ENCODE results near the gene POU5F1.
"Not testable (repeated sequence)": the region's sequence is repeated elsewhere in the genome, so short reads cannot be mapped to it uniquely, and the experiment has no call there.

POU5F1 gene

DNA sequence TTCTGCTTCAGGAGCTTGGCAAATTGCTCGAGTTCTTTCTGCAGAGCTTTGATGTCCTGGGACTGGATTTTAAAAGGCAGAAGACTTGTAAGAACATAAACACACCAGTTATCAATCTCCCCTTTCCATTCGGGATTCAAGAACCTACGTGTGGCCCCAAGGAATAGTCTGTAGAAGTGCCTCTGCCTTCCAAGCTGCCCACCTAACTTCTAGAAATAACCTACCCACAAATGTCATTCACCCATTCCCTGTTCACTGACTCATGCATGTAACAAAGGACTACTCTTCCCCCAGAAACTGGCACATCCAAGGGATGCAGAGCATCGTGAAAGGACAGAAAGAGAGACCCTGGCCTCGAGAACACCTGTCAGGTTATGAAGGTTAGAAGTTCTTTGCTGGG is 4.5 kb downstream of the POU5F1 start:
- DNase-seq, result no peak

DNA sequence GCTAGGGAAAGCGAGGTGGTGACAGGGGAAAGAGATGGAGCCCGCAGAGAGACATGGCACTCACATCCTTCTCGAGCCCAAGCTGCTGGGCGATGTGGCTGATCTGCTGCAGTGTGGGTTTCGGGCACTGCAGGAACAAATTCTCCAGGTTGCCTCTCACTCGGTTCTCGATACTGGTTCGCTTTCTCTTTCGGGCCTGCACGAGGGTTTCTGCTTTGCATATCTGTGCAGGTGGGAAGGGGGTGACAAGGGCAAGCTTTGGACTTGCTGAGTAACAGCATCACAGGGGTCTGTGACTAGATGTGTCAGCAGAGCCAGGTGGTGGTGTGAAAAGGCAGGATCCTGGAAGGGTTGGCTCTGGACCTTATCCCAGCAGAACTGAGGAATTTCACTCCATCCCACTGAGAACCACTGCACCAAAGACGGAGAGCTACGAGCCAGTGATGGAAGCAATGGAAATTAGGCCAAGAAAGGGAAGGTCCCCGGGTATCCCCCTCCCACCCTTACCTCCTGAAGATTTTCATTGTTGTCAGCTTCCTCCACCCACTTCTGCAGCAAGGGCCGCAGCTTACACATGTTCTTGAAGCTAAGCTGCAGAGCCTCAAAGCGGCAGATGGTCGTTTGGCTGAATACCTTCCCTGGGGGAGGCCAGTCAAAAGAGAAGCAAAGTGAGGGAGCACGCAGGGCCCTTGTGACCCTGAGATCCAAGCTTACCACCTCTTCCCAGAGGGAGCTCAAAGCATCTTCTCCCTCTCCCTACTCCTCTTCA is 5.2 kb downstream of the POU5F1 start:
- ATAC-seq, DNase-seq: not testable (repeated sequence)

More for the DNA sequence above, 4.5 kb downstream of the POU5F1 start:
- ATAC-seq, result no peak

DNA sequence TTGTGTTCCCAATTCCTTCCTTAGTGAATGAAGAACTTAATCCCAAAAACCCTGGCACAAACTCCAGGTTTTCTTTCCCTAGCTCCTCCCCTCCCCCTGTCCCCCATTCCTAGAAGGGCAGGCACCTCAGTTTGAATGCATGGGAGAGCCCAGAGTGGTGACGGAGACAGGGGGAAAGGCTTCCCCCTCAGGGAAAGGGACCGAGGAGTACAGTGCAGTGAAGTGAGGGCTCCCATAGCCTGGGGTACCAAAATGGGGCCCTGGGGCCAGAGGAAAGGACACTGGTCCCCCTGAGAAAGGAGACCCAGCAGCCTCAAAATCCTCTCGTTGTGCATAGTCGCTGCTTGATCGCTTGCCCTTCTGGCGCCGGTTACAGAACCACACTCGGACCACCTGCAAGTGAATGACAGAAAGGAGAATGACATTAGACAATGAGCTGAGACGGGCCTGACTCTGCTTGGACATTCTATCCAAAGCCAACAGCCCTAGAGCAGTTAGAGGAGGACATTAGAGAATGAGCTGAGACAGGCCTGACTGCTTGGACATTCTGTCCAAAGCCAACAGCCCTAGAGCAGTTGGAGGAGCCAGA is 5.9 kb downstream of the POU5F1 start:
- not testable (repeated sequence) for DNase-seq, ATAC-seq

DNA sequence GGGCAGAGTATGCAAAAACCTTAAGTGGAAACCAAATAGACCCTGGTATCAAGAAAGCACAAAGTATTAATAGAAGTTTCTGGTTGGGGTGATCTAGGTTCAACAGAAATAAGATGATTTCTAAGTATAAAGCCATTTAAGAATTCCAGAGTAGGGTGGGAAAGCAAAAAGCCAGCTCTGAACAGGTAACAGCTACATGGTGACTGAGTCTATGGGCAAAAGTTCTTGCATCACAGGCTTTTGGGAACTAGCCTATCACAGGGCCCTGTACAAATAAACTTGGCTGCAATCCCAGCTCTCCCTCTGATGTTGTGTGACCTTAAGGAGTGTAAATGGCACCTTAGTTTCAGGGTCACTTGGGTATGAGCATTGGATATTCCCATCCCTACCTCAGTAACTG is 6.6 kb downstream of the POU5F1 start:
- no peak for DNase-seq
- no peak for ATAC-seq

DNA sequence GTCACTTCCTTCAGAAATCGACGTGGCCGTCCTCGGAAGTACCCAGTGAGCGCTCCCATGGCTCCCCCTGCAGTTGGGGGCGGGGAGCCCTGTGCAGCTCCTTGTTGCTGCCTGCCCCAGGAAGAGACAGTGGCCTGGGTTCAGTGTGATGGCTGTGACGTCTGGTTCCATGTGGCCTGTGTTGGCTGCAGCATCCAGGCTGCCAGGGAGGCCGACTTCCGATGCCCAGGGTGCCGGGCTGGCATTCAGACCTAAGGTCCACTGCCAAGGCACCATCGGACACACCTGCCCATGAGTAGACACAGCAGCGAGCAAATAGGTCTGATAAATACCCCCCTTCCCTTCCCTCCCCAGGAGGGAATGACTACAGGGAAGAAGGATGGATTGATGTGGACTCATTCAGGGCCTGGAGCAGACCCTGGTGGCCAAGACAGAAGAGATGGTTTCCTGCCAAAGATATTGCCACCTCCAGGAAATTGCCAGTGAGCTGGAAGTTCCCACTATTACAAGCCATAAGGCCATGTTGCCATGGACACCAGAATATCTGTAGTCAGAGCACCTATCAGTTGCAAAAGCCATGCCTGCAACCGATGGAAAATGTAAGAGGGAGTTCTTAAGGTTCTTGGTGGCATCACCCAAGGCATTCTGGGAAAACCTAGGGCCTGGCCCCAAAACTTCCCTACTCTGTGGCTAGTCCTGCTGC is 7.9 kb downstream of the POU5F1 start:
- no peak for DNase-seq

DNA sequence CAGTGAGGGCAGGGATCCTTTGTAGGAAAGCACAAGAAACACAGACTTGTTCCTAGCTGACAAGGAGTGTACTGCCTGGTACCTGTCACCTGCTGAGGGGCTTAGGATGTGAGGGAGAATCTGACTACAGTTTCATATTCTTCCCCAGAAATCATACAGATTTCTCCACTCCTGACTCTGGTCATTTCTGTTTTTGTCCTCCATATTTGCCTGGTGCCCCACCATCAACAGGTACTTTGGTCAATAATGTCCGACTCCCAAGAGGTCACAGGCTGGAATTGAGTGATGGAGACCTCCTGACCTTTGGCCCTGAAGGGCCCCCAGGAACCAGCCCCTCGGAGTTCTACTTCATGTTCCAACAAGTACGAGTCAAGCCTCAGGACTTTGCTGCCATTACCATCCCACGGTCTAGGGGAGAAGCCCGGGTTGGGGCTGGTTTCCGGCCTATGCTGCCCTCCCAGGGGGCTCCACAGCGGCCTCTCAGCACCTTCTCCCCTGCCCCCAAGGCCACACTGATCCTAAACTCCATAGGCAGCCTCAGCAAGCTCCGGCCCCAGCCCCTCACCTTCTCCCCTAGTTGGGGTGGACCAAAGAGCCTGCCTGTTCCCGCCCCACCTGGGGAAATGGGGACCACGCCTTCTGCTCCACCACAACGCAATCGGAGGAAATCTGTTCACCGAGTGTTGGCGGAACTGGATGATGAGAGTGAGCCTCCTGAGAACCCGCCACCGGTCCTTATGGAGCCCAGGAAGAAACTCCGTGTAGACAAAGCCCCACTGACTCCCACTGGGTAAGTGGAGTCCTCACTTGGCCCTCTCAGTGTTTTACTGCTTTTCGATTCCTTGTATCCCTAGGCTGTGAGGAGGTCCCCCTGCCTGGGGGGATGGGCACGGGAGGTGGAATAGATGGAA is 9.0 kb downstream of the POU5F1 start:
- ATAC-seq (no peak), DNase-seq (no peak)

More for the DNA sequence above, 7.9 kb downstream of the POU5F1 start:
- ATAC-seq, result no peak

DNA sequence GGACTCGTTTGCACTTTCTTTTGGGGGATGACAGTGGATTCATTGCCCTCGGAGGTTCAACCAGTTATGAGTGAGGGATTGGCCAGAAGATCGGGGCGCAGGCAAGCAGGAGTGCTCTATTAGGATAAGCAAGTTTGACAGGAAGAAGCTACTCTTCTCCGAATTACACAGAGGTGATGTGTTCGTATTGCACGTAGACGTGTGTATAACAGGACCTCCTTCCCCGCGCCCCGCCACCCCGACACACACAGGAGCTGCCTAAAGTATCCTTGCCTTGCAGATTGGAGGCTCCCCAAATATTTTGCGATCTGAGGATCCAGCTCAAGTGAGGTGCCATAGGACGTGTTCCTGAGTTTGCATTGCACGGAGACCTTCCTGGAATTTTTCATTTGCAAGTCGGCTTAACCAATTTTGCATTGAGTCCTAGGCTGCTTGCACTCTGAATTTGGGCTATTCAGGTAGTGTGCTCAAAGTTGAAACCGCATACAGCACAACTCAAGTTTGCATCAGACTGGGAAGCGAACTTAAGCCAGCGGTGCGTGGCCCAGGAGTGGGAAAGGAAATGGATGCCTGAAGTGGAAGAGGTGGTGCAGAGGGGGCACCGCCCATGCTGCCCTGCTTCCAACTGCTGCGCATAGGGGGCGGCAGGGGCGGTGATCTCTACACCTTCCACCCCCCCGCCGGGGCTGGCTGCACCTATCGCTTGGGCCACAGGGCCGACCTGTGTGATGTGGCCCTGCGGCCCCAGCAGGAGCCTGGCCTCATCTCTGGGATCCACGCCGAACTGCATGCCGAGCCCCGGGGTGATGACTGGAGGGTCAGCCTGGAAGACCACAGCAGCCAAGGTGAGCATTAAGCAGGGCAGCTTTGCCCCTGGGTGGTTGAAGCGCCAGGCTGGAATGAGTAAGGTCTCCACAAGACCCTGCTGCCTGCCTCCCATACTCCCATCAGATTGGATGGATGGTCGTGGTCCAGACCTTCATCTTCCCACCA is 11.3 kb downstream of the POU5F1 start:
- peak; percentile 55 for DNase-seq
- peak; percentile 11 for ATAC-seq

DNA sequence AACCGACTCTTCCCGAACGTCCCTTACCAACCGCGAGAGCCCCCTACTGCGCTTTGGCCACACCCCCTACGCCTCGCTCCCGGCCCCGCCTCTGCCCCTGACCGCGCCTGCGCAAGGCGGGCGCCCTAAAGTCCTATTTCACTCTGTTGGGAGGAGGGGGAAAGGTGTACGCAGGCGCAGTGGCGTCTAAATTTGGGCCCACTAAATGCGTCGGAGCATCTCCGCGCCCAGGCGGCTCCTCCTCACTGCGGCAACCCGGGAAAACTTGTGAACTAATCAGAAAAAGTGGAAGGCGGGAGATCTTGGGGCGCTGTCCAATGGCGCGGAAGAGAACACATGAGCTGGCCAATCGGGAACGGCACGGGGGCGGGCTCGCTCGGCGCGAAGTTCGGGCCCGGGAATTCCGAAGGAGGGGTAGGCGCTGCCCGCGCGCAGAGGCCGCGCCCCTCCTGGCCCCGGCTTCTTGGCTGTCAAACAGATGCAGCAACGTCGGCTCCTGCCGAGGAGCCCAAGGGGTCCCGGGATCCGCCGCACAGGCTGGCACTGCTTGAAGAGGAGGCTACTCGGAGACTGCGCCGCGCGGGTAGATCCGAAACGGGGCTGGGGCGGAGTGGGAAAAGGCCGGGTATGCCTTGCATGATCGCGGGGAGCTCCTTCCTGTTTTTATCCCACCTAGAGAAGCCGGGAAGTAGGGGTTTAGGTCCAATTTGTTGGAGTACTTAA is 12.2 kb downstream of the POU5F1 start, which contains the start of gene TCF19:
Gene TCF19 (plus strand): TSS at position 450 of the 723 bp plus-strand sequence. CDS start 881 bp downstream, outside the sequence.
- ATAC-seq, result peak; percentile 92
- DNase-seq, result peak; percentile 99

DNA sequence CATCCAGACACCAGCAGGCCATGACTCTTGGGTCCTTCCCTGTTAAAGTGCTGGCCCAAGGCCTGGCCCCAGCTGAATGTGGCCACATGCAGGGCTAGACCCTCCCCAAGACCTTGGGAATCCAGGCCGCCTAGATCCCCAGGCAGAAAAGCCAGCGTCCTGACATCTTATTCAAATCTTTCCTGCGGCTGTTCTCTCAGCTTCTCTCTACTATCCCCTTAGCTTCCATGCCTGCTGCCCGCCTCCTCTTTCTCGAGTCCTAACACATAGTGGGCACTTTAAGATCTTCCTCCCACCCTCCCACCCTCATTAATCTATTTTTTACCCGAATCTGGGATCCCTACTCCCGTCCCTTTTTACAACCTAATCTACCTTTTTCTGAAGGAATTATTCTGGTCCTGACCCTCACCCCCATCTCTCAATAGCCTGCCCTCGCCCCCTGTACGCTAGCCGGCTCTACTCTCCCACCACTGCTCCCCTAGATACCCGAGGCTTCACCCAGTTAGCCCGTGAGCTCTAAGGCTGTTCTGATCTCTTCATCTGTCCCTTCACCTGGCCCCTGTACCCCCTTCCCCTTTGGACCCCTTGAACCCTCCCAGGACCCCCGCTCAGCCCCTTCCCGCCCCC is 12.9 kb downstream of the POU5F1 start, which contains the start of gene CCHCR1:
Gene CCHCR1 (minus strand): TSS at position 290 of the 627 bp plus-strand sequence. CDS start 202 bp downstream, at position 88.
- peak; percentile 21 for ATAC-seq
- no peak for DNase-seq

DNA sequence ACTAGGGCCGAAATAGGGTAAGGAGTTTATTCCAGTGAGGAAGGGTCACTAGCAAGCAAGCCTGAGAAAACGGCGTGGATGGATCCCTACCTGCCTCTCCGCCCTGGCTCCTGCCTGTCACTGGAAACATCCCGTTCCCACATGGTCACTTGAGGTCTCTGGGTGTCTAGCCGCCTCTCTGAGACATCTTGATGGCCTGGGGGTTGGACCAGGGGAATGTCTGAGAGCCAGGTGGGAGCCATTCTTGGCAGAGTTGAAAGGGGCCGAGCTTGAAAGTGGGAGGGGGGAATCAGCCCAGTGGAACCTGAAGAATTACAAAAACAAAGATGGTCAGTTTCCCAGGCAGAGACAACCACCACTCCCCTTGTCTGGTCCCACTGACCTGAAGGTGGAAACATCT is 13.8 kb downstream of the POU5F1 start:
- DNase-seq (no peak), ATAC-seq (no peak)

DNA sequence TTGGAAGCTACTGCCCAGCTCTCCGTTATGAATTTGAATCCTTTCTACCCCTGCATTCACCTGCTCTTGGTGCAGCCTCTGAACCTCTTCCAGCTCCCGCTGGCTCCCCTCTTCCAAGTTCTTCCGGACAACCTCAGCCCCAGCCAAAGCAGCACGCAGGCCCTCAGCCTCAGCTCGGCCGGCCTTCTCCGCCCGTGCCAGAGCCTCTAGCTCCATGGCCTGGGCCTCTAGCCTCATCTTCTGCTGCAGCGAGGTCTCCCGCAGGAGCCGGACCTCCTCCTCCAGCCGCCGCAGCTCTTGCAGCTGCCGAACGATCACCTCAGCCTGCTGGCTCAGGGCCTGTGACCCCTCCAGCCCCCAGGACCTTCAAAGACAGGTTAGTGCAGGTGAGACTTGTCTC is 16.0 kb downstream of the POU5F1 start:
- no peak for ATAC-seq
- no peak for DNase-seq

DNA sequence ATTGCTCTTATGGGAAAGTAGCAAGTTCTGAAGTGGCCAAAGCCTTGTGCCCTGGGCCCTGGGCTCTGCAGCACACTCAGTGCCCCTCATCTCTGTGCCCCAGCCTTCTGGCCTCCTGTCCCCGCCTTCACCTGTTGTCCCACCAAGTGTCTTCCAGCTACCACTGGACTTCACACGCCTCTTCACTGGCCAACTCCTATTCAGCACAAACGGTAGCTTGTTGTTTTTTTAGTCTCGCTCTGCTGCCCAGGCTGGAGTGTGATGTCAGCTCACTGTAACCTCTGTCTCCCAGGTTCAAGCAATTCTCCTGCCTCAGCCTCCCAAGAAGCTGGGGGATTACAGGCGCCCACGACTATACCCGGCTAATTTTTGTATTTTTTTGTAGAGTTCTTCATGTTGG is 17.7 kb downstream of the POU5F1 start:
- no peak for DNase-seq
- no peak for ATAC-seq

DNA sequence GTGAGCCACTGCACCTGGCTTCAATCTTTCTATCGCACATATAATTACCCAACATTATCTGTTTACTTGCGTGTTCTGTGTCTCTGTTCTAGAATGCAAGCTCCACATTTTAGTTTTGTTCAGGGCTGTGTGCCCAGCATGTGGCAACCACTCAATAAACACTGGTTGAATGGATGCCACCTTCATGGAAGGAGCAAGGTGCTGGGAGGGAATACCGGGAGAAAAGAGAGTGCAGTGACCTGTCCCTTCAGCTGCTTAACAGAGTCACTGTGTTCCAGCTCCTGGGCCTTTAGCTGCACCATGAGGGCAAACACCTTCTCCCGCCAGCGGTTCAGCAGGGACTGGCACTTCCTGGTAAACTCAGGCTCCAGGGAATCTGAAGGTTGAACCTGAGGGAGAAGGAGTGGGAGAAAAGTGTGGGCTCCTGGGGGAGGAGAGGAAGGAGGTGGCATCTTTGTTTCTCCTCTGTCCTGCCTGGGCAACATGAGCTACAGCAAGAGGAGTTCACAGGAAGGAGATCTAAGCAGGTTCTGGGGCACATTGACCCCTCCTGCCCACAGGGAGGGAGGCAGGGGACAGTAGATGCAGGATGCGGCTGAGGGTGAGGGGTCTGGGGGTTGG is 20.5 kb downstream of the POU5F1 start:
- ATAC-seq, result peak; percentile 4

DNA sequence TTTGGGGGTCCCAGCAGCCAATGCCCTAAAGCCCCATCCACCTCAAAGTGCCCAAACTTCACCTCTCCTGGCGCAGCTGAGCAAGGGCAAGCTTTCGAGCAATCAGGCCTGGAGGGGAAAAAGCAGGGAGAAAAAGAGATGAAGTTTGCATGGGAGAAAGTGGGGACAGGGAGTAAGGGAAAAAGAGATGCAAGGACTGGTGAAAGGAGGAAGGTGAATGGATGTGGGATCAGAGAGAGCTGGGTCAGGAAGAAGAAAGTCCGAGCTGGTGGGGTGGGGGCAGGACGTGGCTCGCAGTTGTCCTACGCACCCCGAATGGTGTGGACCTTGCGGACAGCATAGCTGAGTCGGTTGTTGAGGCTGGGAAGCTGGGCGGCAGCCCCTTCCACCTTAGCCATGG is 25.1 kb downstream of the POU5F1 start:
- no peak for ATAC-seq

More for the DNA sequence above, 20.5 kb downstream of the POU5F1 start:
- DNase-seq, result no peak

DNA sequence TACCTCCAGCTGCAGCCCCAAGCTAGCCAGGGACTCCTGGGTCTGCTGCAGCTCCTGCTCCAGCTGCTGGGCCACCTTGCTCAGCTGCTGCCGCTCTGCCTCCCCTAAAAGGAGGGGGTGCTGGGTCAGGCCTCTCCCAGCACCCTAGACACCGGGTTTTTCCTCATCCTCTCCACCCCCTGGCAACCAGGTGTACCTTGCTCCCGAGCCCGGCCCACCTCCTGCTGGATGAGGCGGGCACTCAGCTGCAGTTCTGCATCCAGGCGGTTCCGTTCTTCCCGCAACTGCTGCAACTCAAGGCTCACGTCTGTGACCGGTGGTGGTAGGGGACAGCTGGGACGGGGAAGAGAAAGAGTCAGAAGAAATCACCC is 25.5 kb downstream of the POU5F1 start:
- ATAC-seq (no peak), DNase-seq (no peak)

More for the DNA sequence above, 25.1 kb downstream of the POU5F1 start:
- DNase-seq, result no peak

DNA sequence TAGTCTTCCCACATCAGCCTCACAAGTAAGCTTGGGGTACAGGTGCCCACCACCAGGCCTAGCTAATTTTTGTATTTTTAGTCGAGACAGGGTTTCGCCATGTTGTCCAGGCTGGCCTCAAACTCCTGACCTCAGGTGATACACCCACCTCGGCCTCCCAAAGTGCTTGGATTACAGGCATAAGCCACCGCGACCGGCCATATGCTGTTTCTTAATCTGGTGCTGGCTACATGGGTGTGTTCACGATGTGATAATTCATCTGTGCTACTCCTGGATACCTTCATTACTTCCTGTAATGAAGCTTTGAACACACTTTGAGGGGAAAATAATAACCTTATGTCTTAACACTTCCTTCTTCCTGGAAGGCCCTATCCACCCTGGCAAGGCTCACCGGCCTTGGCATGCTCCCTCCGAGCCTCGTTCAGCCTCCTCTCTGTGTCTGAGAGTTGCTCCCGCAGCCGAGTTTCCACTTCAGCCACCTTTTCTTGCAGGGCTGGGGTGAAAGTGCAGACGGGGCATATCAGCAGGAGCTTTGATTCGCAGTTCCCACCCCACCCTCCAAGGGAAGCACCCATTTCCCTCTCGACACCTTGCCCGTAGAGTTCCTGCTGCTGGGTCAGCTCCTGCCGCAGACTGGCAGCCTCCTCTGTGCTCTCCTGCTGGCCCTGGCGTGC is 26.0 kb downstream of the POU5F1 start:
- no peak for ATAC-seq
- no peak for DNase-seq

DNA sequence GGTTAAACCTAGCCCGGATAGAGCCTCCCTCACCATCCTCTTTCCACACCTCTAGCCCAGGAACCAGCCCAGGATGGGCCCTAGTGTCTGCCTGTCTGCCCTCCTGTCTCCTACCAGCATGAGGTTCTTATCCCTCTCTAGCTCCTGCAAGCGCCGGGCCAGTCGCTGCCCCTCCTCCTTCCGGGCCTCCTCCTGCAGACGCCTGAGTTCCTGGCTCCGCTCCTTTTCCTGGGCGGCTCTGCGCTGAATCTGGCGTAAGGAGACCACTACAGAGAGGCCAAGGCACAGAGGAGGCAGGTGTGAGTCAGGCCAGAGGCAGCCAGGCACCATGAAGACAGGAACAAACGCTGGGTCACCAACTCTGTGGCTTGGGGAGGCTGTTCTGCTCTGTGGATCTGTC is 27.3 kb downstream of the POU5F1 start:
- DNase-seq, result no peak
- ATAC-seq, result no peak

DNA sequence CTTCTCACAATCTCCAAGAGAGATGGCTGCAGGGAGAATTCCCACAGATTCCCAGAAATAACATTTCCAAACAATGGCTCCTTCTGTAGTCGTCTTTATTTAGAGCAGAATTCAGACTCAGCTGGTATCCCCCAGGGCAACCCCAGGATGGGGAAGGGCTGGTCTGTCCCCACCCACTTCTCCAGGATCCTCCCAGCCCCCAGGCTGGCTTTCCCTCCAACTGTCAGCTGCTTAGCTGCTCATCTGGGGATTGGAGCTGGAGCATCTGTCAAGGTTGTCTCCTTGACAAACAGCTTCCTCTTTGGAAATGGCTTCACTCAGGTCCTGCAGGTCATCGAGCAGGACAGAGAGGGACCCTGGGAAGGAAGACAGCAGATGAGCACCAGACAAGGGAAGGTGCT is 28.1 kb downstream of the POU5F1 start:
- no peak for DNase-seq
- no peak for ATAC-seq
